Omental fat pad (tissue), 4 donors: ENCODE results near the gene TLE1. TPM values are rescaled to one million over a fixed set of nuclear protein-coding genes. Genes with fewer than 3 reads are reported as not detected.

Source experiments
- ATAC-seq: fragments of 150-250 bp; one replicate; pipeline ENCODE4 v1.9.1; 2016; ENCODE audit warnings: mild to moderate bottlenecking, moderate library complexity; ENCODE audit not compliant: low FRiP score
- DNase-seq: peaks from one replicate; pipeline ENCODE4 v3.0.0-alpha.2; 2019; ENCODE audit warnings: low spot score
- total RNA-seq, 4 donors: library from RNA; depleted of rRNA; stranded (reverse); fragments of >200 nt; gene quantifications; one replicate each; pipeline ENCODE4 v1.1.0, GENCODE V29; 2016
- TF ChIP-seq, protein P1 (sequence below), 3 donors: fragments of 450-650 bp; IDR thresholded peaks; one replicate each; pipeline ENCODE4 v1.5.1; 2016 to 2017; ENCODE audit warnings: antibody characterized with exemption in 3 of 3, mild to moderate bottlenecking in 3 of 3, moderate library complexity in 2 of 3

The TLE1 gene
- total RNA-seq, 4 donors from 2014 or later = 75.3 to 136 (median 80.1) TPM

DNA sequence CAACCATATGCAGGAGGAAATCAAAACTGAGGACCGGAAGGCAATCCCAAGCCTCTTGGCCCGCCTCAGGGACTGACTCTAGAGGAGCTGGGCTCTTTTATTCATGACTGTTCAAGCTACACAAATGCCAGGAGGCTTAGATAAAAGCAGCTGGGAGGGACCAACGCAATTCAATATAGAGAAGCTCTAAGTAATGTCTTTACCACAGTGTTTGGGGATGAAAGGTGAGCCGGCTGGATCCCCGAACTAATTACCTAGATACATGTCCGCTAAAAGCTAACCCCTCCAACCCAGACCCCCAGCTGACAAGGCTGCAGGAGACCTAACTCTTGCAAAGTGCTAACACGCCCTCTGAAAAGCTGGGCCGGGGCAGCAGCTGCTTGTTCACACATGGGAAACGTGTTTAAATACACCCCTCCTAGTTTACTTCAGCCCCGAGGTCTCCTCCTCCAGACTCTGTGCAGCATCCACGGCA is 67.5 kb downstream of the TLE1 start:
- ATAC-seq (no peak), DNase-seq (no peak)
- TF ChIP-seq, protein P1, sequence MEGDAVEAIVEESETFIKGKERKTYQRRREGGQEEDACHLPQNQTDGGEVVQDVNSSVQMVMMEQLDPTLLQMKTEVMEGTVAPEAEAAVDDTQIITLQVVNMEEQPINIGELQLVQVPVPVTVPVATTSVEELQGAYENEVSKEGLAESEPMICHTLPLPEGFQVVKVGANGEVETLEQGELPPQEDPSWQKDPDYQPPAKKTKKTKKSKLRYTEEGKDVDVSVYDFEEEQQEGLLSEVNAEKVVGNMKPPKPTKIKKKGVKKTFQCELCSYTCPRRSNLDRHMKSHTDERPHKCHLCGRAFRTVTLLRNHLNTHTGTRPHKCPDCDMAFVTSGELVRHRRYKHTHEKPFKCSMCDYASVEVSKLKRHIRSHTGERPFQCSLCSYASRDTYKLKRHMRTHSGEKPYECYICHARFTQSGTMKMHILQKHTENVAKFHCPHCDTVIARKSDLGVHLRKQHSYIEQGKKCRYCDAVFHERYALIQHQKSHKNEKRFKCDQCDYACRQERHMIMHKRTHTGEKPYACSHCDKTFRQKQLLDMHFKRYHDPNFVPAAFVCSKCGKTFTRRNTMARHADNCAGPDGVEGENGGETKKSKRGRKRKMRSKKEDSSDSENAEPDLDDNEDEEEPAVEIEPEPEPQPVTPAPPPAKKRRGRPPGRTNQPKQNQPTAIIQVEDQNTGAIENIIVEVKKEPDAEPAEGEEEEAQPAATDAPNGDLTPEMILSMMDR (IDR thresholded peaks at IDR 0.05) = no peak

DNA sequence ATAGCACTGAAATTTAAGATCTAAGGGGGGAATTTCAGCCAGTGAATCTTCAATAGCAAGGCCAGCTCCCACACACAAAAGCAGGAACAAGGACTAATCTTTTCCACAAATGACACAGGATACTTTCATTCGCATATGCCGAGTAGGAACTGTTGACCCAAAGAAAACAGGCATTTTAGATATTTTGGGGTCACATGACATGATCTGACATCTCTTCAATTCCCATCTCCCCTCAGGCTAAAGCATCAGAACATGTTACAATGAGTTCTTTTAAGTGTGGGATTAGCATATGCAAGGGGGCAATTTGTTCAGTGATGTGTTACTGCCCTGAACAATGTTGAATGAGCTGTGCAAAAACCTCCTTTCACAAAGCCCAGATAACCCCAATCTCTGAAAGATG is 68.2 kb downstream of the TLE1 start:
- DNase-seq = no peak
- TF ChIP-seq, protein P1 (IDR thresholded peaks at IDR 0.05) = no peak
- ATAC-seq = no peak

DNA sequence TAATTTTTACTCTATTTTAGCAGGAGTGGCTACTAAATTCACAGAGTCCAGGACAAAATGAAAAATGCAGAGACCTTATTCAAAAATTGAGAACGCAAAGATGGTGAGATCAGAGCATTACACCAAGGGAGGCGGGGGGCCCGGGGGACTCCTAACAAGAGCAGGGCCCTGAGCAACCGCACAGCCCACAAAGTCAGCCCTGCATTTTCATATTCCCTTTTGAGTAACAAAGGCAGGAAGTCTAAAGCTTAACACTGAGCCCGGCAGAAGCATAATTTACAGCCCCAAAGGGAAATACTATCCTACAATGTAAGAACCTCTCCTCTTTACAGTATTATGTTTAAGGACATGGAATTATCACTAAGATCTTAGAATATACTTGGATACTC is 69.4 kb downstream of the TLE1 start:
- TF ChIP-seq, protein P1 (IDR thresholded peaks at IDR 0.05) = no peak
- ATAC-seq (no peak), DNase-seq (no peak)

DNA sequence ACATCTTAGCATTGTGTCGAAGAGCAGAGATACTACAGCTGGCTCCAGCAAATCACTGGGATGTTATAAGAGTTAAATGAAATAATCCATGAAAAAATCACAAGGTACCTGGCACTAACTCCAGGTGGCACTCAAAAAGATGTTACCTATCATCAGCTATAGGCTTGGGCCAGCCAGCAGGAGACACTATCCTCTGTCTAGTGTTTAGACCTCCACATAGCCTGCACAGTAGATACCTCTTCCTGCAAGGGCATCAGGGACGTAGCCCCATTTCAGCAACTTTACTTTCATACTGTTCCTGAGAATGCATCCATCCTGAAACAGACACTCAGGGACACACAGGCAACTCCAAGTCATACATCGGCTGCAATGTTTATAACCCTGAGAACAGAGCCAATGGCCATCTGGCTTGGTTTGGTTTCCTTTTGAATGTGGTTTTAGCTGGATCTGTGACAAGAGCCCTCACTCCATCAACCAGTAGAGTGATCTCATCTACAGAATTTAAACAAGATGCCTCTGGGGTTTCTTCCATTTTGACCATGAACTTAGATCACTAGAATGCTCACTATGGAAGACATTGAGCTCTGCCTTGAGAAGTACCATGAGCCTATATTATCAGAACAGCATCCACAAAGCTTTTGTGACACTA is 69.9 kb downstream of the TLE1 start:
- ATAC-seq (no peak), DNase-seq (no peak)
- TF ChIP-seq, protein P1 (IDR thresholded peaks at IDR 0.05) = no peak

DNA sequence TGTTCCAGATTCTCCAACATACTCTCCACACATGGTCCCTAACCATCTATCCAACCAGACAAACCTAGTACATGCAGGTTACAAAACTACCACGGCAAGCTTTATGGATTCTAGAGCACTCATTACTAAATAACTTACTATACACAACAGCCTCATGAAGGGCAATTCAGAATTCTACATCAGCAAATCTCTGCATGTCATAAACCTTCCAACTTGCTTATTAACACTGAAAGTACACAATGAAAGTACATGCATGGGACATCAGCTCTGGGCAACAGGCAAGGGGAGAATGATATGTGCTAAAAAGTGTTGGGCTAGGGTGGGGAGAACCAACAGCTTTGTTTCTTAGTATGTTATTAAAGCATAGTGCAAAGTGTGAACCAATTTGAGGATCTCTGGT is 70.4 kb downstream of the TLE1 start:
- no peak for ATAC-seq
- TF ChIP-seq, protein P1 (IDR thresholded peaks at IDR 0.05) = no peak
- no peak for DNase-seq

DNA sequence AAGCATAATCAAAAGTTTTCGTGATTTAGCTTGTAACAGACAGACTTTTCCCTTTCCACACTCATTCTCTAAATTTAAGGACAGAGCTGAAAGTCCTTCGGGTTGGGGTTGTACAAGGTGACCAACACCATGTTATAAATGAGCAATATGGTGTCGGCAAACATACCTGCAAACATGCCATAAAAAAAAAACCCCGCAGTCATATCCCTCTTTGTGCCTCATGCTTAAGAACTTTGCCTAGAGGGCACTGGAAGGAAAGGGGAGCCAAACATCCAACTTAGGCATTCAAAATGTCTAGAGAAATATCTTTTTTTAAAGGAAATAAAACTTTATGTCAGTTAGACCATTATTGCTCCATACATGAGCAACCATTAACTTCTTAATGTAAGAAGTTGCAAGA is 73.2 kb downstream of the TLE1 start:
- ATAC-seq (no peak), DNase-seq (no peak)
- TF ChIP-seq, protein P1 (IDR thresholded peaks at IDR 0.05) = no peak

DNA sequence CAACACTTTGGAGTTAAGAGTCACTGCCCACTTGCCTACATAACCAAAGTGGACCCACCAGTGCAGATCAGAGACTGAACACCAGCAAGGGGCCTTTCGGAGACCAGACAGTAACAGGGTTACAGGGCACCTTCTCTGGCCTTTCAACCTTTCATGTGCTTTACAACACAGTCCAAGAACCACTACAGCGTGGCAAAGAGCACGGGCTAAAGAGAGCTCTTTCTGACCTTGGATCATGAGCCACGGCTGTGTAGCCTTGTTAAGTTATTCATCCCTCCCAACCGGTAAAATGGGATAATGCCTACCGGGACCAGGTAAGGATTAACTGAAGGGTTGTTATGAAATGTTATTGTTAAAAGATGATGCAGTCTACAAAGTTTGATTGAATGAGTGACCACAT is 75.0 kb downstream of the TLE1 start:
- DNase-seq = no peak
- TF ChIP-seq, protein P1 (IDR thresholded peaks at IDR 0.05) = no peak
- ATAC-seq = no peak
